ENCODE measurements around the gene SHROOM4. TPM values are rescaled to one million over a fixed set of nuclear protein-coding genes. Genes with fewer than 3 reads are reported as not detected.

The SHROOM4 gene
- total and polyA plus RNA-seq, 2 donors (not counting 1 experiment from before 2014, with no cell fraction given), result not detected

DNA sequence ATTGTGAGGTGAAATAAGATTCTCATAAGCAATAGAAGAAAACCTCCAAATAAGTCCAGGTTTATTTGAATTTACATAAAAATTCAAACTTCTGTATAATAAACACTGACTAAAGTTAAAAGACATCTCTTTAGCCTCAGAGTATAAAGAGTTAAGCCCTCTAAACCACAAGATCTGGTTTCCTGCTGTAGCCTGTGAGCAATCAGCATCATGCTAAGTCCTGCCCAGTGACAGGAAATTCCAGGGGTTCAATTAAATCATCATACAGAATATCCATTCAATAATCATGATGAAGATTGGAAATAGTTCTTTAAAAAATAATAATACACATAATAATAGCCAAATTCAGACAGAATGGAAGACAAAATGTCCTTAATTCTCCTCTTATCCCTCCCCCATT is 204.2 kb downstream of the SHROOM4 start:
- H3K79me2 ChIP-seq (ENCODE audit: control insufficient read depth, insufficient read depth, low read length), result no peaks in the 10 kb centered on the region
- no peaks in the 10 kb centered on the region for H4K20me1 ChIP-seq (ENCODE audit: control insufficient read depth, insufficient read depth, low read length, poor library complexity, severe bottlenecking)
- Mint-ChIP-seq H3K4me1 (no peaks in the 10 kb centered on the region), H3K9me3 (ENCODE audit: insufficient read depth) (no peaks in the 10 kb centered on the region), H3K4me3 (no peak overlapping the region), H3K27me3 (peaks cover 4% of the 10 kb centered on the region), H3K27ac (no peak overlapping the region)
- H3K36me3 ChIP-seq (replicated peaks in 1 of 2; ENCODE audit: control extremely low read depth in 1 of 2, control insufficient read depth in 1 of 2, extremely low read depth in 1 of 2, insufficient read depth in 2 of 2, low read length in 1 of 2), result no peaks in the 10 kb centered on the region
- ATAC-seq (ENCODE audit: low read depth) (no peak), DNase-seq (no peak)
- POLR2A ChIA-PET, result no interaction called here
- no peak overlapping the region for H3K4me2 ChIP-seq (replicated peaks; ENCODE audit: low read depth, low read length, poor library complexity, severe bottlenecking)
- TF ChIP-seq, protein P1, sequence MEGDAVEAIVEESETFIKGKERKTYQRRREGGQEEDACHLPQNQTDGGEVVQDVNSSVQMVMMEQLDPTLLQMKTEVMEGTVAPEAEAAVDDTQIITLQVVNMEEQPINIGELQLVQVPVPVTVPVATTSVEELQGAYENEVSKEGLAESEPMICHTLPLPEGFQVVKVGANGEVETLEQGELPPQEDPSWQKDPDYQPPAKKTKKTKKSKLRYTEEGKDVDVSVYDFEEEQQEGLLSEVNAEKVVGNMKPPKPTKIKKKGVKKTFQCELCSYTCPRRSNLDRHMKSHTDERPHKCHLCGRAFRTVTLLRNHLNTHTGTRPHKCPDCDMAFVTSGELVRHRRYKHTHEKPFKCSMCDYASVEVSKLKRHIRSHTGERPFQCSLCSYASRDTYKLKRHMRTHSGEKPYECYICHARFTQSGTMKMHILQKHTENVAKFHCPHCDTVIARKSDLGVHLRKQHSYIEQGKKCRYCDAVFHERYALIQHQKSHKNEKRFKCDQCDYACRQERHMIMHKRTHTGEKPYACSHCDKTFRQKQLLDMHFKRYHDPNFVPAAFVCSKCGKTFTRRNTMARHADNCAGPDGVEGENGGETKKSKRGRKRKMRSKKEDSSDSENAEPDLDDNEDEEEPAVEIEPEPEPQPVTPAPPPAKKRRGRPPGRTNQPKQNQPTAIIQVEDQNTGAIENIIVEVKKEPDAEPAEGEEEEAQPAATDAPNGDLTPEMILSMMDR (IDR thresholded peaks at IDR 0.05), result no peak
- H3K4me3 ChIP-seq (ENCODE audit: control extremely low read depth in 1 of 5, extremely low read depth in 1 of 5, insufficient read depth in 1 of 5, low read depth in 2 of 5, low read length in 4 of 5), result no peak overlapping the region
- H3K27me3 ChIP-seq (replicated peaks in 1 of 4; ENCODE audit: control extremely low read depth in 1 of 4, control insufficient read depth in 3 of 4, insufficient read depth in 4 of 4, low read length in 3 of 4), result no peaks in the 10 kb centered on the region
- H3K4me1 ChIP-seq (ENCODE audit: control insufficient read depth in 2 of 2, insufficient read depth in 2 of 2, low read length in 2 of 2), result no peaks in the 10 kb centered on the region
- intact Hi-C loops (cut with micrococcal nuclease), result no loop called here
- no peak overlapping the region for H3K27ac ChIP-seq (ENCODE audit: low read length in 2 of 2)
- H3K9me3 ChIP-seq (ENCODE audit: control extremely low read depth in 1 of 3, control insufficient read depth in 2 of 3, insufficient read depth in 1 of 3, low read length in 2 of 3), result no peaks in the 10 kb centered on the region
- CTCF ChIA-PET, result no interaction called here
- no peak overlapping the region for H3K9ac ChIP-seq (ENCODE audit: low read length)
- no peak overlapping the region for H2AFZ ChIP-seq (ENCODE audit: insufficient read depth, low read depth, low read length, poor library complexity, severe bottlenecking)

DNA sequence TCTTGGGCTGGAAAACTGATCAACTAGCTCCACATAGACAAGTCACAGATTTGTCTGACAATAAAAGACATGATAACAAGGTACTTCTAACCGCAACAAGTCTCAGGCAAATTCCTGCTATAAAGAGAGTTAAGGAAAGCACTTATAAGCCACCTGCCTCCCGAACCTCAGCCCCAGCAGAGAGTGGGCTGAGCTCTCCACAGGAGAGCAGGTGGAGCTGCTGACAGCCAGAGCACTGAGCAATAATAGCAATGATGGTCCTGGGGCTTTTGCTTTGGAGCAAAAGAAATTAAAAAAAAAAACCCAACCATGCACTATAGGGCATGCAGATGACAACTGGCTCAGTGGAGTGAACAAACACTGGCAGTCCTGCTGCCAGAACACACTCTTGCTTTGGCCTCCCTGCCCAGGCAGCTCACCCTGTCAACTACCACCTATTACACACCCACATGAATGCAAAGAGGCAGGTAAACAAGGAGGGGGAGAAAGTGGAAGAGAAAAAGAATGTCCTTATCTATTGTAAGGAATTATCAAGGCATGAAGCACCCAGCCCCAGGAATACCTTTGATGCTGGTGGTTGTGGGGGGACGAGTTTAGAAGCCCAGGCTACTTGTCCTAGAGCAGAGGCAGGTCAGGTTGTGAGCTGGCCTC is 207.6 kb downstream of the SHROOM4 start:
- H3K36me3 ChIP-seq (replicated peaks in 1 of 2; ENCODE audit: control extremely low read depth in 1 of 2, control insufficient read depth in 1 of 2, extremely low read depth in 1 of 2, insufficient read depth in 2 of 2, low read length in 1 of 2), result no peaks in the 10 kb centered on the region
- ChIA-PET POLR2A (no interaction called here), CTCF (no interaction called here)
- no peaks in the 10 kb centered on the region for H4K20me1 ChIP-seq (ENCODE audit: control insufficient read depth, insufficient read depth, low read length, poor library complexity, severe bottlenecking)
- no peak for DNase-seq
- Mint-ChIP-seq H3K27me3 (peaks cover 4% of the 10 kb centered on the region), H3K9me3 (ENCODE audit: insufficient read depth) (no peaks in the 10 kb centered on the region), H3K4me3 (no peak overlapping the region), H3K27ac (no peak overlapping the region), H3K4me1 (no peaks in the 10 kb centered on the region)
- H3K9me3 ChIP-seq (ENCODE audit: control extremely low read depth in 1 of 3, control insufficient read depth in 2 of 3, insufficient read depth in 1 of 3, low read length in 2 of 3), result no peaks in the 10 kb centered on the region
- H3K27ac ChIP-seq (ENCODE audit: low read length in 2 of 2), result no peak overlapping the region
- WGBS (ENCODE audit: insufficient coverage), result no CpG with 5 or more reads among the region's 3 CpGs
- no peak overlapping the region for H3K9ac ChIP-seq (ENCODE audit: low read length)
- H3K4me3 ChIP-seq (ENCODE audit: control extremely low read depth in 1 of 5, extremely low read depth in 1 of 5, insufficient read depth in 1 of 5, low read depth in 2 of 5, low read length in 4 of 5), result no peak overlapping the region
- H2AFZ ChIP-seq (ENCODE audit: insufficient read depth, low read depth, low read length, poor library complexity, severe bottlenecking), result no peak overlapping the region
- no peaks in the 10 kb centered on the region for H3K27me3 ChIP-seq (replicated peaks in 1 of 4; ENCODE audit: control extremely low read depth in 1 of 4, control insufficient read depth in 3 of 4, insufficient read depth in 4 of 4, low read length in 3 of 4)
- TF ChIP-seq, protein P1 (IDR thresholded peaks at IDR 0.05), result no peak
- no peak for TF ChIP-seq EZH2 (IDR thresholded peaks at IDR 0.05; ENCODE audit: borderline replicate concordance, insufficient read depth, low read depth, low read length, poor library complexity, severe bottlenecking)
- H3K4me2 ChIP-seq (replicated peaks; ENCODE audit: low read depth, low read length, poor library complexity, severe bottlenecking), result no peak overlapping the region
- H3K79me2 ChIP-seq (ENCODE audit: control insufficient read depth, insufficient read depth, low read length), result no peaks in the 10 kb centered on the region
- intact Hi-C loops (cut with micrococcal nuclease), result no loop called here
- no peaks in the 10 kb centered on the region for H3K4me1 ChIP-seq (ENCODE audit: control insufficient read depth in 2 of 2, insufficient read depth in 2 of 2, low read length in 2 of 2)
- ATAC-seq (ENCODE audit: low read depth), result no peak
